GM12873 (cell line): ENCODE data around the gene ZHX3.

Experiments used
- TF ChIP-seq, protein P1 (sequence below): IDR thresholded peaks from 2 replicates; pipeline ENCODE4 v1.5.1; 2012; ENCODE audit warnings: low read depth, mild to moderate bottlenecking, moderate library complexity, low read length, control low read depth; ENCODE audit not compliant: insufficient read depth; ENCODE audit errors: missing control alignments

The ZHX3 gene

DNA sequence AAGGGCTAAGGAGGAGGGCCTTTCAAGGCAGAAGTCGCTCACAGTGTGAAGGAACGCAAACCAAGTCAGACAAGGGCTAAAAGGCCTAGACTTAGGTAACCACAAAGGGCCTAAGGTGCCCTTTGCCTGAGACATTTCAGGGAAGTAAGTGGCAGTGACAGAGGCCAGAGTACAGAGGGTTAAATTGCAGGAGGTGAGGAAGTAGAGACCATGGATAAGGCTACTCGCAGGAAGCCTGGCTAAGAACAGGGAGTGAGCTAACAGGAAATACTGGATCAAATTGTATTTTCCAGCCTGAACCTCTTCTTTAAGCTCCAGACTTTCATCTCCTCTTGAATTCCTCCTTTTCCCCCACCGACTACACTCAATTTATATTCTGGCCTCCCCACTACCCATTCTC is 16.6 kb downstream of the ZHX3 start:
- TF ChIP-seq, protein P1, sequence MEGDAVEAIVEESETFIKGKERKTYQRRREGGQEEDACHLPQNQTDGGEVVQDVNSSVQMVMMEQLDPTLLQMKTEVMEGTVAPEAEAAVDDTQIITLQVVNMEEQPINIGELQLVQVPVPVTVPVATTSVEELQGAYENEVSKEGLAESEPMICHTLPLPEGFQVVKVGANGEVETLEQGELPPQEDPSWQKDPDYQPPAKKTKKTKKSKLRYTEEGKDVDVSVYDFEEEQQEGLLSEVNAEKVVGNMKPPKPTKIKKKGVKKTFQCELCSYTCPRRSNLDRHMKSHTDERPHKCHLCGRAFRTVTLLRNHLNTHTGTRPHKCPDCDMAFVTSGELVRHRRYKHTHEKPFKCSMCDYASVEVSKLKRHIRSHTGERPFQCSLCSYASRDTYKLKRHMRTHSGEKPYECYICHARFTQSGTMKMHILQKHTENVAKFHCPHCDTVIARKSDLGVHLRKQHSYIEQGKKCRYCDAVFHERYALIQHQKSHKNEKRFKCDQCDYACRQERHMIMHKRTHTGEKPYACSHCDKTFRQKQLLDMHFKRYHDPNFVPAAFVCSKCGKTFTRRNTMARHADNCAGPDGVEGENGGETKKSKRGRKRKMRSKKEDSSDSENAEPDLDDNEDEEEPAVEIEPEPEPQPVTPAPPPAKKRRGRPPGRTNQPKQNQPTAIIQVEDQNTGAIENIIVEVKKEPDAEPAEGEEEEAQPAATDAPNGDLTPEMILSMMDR, result no peak

DNA sequence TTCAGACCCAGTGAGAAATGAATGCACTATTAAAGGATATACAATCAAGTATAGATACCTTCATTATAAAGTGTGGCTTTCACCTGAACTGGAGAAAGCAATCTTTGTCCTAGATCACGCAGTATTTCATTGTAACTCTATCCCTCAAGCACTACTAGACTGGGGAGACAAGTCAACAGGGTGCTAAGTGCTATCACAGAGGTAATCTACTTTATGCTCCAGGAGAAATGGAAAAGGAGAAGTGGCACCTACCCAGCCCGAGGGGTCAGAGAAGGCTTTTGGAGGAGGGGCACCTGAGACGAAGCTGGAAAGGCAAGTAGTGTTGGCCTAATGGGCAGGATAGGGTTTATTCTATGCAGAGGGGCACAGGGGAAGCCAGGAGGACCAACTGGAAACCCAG is 17.1 kb downstream of the ZHX3 start:
- TF ChIP-seq, protein P1, result no peak

DNA sequence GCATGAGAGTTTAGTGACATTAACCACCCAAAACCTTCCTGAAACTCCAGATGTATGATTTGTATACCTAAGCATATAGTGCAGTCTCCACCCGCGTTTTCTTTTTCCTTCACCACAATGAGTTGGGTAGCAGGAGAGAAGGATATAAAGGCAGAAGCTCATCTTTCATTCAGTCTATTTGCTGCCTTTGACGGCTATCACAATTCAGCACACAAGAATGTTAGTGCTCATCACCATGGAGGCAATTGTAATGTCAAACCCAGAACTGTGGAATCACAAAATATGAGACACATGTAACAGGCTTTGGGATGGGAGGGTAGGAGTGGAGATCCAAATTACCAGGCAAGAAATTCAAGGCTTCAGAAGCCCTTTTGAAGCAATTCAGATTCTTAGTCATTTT is 17.6 kb downstream of the ZHX3 start:
- TF ChIP-seq, protein P1, result no peak

DNA sequence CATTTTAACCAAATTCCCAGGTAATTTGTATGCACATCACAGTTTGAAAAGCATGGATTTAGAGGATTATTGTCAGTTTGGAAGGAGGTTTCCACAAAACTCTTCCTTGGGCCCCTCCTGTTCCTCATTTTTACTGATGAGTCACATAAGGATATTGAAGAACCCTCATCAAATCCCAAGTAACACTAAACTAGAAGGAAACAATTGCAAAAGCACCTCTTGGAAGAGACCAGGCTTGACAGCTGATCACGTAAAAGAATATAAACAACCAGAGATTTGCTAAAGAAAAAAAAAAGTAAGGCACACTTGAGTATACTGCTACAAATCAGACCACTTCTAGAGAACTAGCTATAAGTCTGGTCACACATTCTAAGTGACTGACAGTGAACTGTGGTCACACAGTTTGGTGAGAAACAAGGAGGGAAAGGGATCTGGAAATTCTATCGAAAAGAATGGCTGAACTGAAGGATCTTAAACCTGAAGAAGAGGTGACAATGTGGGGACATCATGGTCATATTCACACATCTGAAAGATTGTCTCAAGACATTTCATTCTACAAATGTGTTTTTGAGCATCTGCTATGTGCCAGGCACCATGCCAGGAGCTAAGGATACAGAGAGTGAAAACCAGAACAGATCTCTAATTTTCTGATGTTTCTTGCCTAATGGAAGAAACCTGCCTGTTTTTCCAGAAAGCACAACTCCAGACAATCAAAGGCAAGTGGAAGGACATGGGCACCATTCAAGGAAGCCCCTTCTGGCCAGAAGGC is 24.1 kb downstream of the ZHX3 start:
- TF ChIP-seq, protein P1, result no peak

DNA sequence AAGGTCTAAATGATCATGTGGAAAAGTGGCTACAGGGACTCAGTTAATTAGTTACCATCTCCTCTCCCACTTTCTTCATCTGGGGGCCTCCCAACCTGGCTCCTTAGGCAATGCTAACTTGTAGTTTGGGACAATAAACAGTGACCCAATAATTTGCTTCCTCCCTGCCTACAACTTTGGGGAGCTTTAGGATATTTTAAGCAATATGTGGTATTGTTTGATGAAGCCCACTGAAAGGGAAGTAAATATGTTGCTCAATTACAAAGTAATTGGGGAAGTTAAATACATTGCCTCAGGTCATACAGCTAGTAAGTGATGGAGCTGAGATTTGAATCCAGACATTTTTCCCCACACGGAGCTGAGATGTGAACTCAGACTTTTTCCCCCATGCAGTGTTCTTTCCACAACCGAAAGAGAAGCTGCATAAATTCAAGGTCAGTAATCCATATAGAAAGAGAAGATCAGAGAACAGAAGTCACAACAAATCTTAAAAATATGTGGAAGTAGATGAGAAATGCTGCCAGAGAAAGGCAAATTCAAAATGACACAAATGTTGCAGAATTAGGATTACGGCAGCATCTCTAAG is 26.6 kb downstream of the ZHX3 start:
- TF ChIP-seq, protein P1, result no peak

DNA sequence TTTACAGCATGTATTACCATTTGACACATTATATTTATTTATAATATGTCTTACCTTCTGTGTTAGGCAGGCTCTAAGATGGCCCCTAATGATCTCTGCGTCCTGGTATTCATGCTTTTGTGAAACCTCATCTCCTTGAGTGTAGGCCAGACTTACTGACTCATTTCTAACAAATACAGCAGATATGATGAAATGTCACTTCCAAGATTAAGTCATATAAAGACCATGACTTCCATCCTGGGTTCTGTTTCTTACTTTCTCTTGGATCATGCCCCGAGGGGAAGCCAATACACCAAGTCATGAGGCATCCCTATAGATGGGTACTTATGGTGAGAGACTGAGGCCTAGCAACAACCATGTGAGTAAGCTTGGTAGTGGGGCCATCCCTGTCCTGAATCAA is 30.2 kb downstream of the ZHX3 start:
- TF ChIP-seq, protein P1, result no peak

DNA sequence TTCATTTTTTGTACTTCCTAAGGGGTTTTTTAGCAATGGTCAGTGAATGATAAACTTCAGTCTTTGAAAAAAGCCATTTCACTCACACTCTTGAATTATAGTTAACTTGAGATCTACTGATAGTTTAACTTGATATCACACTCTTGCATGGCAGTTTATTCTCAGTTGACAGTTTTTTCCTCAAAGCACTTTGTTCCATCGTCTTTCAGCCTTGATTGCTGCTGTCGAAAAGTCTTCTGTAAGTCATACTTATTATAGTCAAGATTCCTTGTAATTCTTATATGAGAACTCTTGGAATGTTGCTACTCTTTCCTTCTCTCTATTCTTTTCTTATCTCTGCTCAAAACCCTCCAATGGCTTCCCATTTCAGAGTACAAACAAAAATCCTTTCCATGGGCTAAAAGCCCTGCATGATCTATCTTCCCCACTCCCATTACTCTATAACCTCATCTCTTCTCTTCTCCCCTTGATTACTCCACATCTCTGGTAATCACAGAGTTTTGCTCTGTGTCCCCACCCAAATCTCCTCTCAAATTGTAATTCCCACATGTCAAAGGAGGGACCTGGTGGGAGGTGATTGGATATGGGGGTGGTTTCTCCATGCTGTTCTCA is 31.2 kb downstream of the ZHX3 start:
- TF ChIP-seq, protein P1, result no peak
